H1 (cell line): Measurements from ENCODE around the gene DIAPH2.

Experiments
- JUND ChIP-seq: IDR thresholded peaks from 2 replicates; pipeline ENCODE4 v1.6.1; 2011; ENCODE audit warnings: mild to moderate bottlenecking, improper control_type of control experiment, low read length
- TF ChIP-seq, protein P1 (sequence below), 3 experiments: IDR thresholded peaks; 1 replicate in 2 of 3; 2 replicates in 1 of 3; pipeline versions ENCODE4 v1.5.1 to v1.6.1; 2011; ENCODE audit warnings: low read length in 3 of 3, mild to moderate bottlenecking in 3 of 3, inconsistent platforms in 2 of 3, low read depth in 1 of 3, moderate library complexity in 1 of 3; ENCODE audit not compliant: insufficient read depth in 1 of 3; ENCODE audit errors: control extremely low read depth in 1 of 3

DNA sequence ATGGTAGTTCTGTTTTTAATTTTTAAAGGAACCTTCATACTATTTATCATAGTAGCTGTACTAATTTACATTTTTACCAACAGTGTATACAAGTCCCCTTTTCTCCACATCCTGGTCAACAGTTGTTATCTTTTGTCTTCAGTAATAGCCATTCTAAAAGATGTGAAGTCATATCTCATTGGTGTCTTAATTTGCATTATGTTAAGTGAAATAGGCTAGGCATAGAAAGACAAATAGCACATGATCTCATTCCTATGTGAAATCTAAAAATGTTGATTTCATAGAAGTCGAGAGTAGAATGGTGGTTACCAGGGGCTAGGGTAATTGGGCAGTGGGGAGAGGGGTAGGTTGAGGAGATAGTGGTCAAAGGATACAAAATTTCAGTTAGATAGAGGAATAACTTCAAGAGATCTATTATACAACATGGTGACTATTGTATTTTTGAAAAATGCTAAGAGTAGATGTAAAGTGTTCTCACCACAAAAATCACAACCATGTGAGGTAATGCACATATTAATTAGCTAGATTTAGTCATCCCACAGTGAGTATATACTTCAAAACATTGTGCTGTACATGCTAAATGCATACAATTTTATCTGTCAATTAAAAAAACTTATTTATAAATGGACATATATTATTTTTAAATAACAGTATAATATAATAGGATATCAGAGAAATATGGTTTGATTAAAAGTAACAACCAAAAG, 58.9 kb downstream of the DIAPH2 start:
- TF ChIP-seq, protein P1, sequence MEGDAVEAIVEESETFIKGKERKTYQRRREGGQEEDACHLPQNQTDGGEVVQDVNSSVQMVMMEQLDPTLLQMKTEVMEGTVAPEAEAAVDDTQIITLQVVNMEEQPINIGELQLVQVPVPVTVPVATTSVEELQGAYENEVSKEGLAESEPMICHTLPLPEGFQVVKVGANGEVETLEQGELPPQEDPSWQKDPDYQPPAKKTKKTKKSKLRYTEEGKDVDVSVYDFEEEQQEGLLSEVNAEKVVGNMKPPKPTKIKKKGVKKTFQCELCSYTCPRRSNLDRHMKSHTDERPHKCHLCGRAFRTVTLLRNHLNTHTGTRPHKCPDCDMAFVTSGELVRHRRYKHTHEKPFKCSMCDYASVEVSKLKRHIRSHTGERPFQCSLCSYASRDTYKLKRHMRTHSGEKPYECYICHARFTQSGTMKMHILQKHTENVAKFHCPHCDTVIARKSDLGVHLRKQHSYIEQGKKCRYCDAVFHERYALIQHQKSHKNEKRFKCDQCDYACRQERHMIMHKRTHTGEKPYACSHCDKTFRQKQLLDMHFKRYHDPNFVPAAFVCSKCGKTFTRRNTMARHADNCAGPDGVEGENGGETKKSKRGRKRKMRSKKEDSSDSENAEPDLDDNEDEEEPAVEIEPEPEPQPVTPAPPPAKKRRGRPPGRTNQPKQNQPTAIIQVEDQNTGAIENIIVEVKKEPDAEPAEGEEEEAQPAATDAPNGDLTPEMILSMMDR (IDR thresholded peaks at IDR 0.05; ENCODE audit: control extremely low read depth in 1 of 3, insufficient read depth in 1 of 3, low read depth in 1 of 3, low read length in 3 of 3), result no peak
- TF ChIP-seq JUND, result no peak
